MM.1S (cell line): Measurements from ENCODE around the gene FAM32A.

Source experiments
- DNase-seq: peaks from one replicate; pipeline ENCODE4 v3.0.0-alpha.2; 2015
- H2AFZ ChIP-seq: fragments of 300-600 bp; sonication (generic); 2 replicates; pipeline ENCODE4 v1.6.0; 2016; ENCODE audit warnings: antibody characterized with exemption, low read length
- H3F3A ChIP-seq: fragments of 300-600 bp; sonication (generic); 2 replicates; pipeline ENCODE4 v1.6.1; 2016; ENCODE audit warnings: mild to moderate bottlenecking, antibody characterized with exemption, low read length, moderate library complexity, mixed read lengths; ENCODE audit not compliant: insufficient read depth
- H3K27ac ChIP-seq: fragments of 300-600 bp; sonication (generic); 2 replicates; pipeline ENCODE4 v1.5.1; 2016; ENCODE audit warnings: mild to moderate bottlenecking, low read length
- H3K27me3 ChIP-seq: fragments of 300-600 bp; sonication (generic); replicated peaks from 2 replicates; pipeline ENCODE4 v1.6.0; 2016; ENCODE audit warnings: low read length; ENCODE audit not compliant: insufficient read depth
- H3K36me3 ChIP-seq: fragments of 300-600 bp; sonication (generic); replicated peaks from 2 replicates; pipeline ENCODE4 v1.6.1; 2016; ENCODE audit warnings: mild to moderate bottlenecking, low read length, mixed read lengths; ENCODE audit not compliant: insufficient read depth
- H3K4me1 ChIP-seq: fragments of 300-600 bp; sonication (generic); 2 replicates; pipeline ENCODE4 v1.6.1; 2016; ENCODE audit warnings: low read length, mixed read lengths
- H3K4me2 ChIP-seq: fragments of 300-600 bp; sonication (generic); 2 replicates; pipeline ENCODE4 v1.6.0; 2016; ENCODE audit warnings: low read depth, low read length
- H3K4me3 ChIP-seq: fragments of 300-600 bp; sonication (generic); 2 replicates; pipeline ENCODE4 v1.5.1; 2016; ENCODE audit warnings: low read length, mixed read lengths
- H3K79me2 ChIP-seq: fragments of 300-600 bp; sonication (generic); 2 replicates; pipeline ENCODE4 v1.6.1; 2016; ENCODE audit warnings: mixed run types, low read length, mixed read lengths
- H3K9ac ChIP-seq: fragments of 300-600 bp; sonication (generic); 2 replicates; pipeline ENCODE4 v1.6.1; 2016; ENCODE audit warnings: low read length, mixed read lengths
- H3K9me2 ChIP-seq: fragments of 300-600 bp; sonication (generic); replicated peaks from 2 replicates; pipeline ENCODE4 v1.6.1; 2016; ENCODE audit warnings: mild to moderate bottlenecking, low read length, mixed read lengths; ENCODE audit not compliant: insufficient read depth
- H3K9me3 ChIP-seq: fragments of 300-600 bp; sonication (generic); replicated peaks from 2 replicates; pipeline ENCODE4 v1.6.1; 2016; ENCODE audit warnings: mild to moderate bottlenecking, low read length, mixed read lengths; ENCODE audit not compliant: insufficient read depth
- H4K20me1 ChIP-seq: fragments of 300-600 bp; sonication (generic); 2 replicates; pipeline ENCODE4 v1.6.1; 2016; ENCODE audit warnings: mild to moderate bottlenecking, low read length, moderate library complexity, mixed read lengths; ENCODE audit not compliant: insufficient read depth
- CTCF ChIP-seq: fragments of 300-600 bp; sonication (generic); IDR thresholded peaks from 2 replicates; pipeline ENCODE4 v1.5.1; 2016; ENCODE audit warnings: antibody characterized with exemption, low read length, mixed read lengths
- EZH2 ChIP-seq: fragments of 300-600 bp; sonication (generic); optimal IDR thresholded peaks from 2 replicates; pipeline ENCODE3; 2017; ENCODE audit warnings: low read depth, mild to moderate bottlenecking, antibody characterized with exemption, low read length, mixed read lengths
- EZH2phosphoT487 ChIP-seq: fragments of 300-600 bp; sonication (generic); IDR thresholded peaks from 2 replicates; pipeline ENCODE4 v1.6.1; 2018; ENCODE audit warnings: antibody characterized with exemption, low read length

Gene FAM32A

GRCh38 chr19:16205205-16206045 lies 20.2 kb downstream of the FAM32A start:
- Histone ChIP-seq H3K79me2 (0 out of 2 replicates have a peak, but pooled peaks cover 6% of the 10 kb centered on the region), H3F3A (no peaks in the 10 kb centered on the region), H3K4me1 (no peaks in the 10 kb centered on the region), H3K9ac (no peak overlapping the region), H3K4me2 (no peak overlapping the region), H3K36me3 (no peaks in the 10 kb centered on the region; the same call in 1 of the 2 replicates), H3K9me3 (no peaks in the 10 kb centered on the region), H2AFZ (no peak overlapping the region), H3K9me2 (no peaks in the 10 kb centered on the region), H4K20me1 (no peaks in the 10 kb centered on the region), H3K4me3 (no peak overlapping the region), H3K27me3 (no peaks in the 10 kb centered on the region), H3K27ac (no peak overlapping the region)
- TF ChIP-seq EZH2phosphoT487, result no peak
- TF ChIP-seq EZH2, result no peak
- TF ChIP-seq CTCF, result no peak
- DNase-seq, result no peak

- Histone ChIP-seq H3K27me3 (no peaks in the 10 kb centered on the region), H3K79me2 (0 out of 2 replicates have a peak, but pooled peaks cover under 1% of the 10 kb centered on the region), H3K4me1 (no peaks in the 10 kb centered on the region), H3K4me3 (no peak overlapping the region), H2AFZ (no peak overlapping the region), H3F3A (no peaks in the 10 kb centered on the region), H3K9me3 (no peaks in the 10 kb centered on the region), H3K9me2 (no peaks in the 10 kb centered on the region), H3K36me3 (no peaks in the 10 kb centered on the region; the same call in 1 of the 2 replicates), H3K4me2 (no peak overlapping the region), H3K9ac (no peak overlapping the region), H4K20me1 (no peaks in the 10 kb centered on the region), H3K27ac (no peak overlapping the region)
- TF ChIP-seq EZH2 (no peak), EZH2phosphoT487 (no peak), CTCF (no peak)
- DNase-seq, result no peak
Measured at GRCh38 chr19:16206046-16206605, 20.9 kb downstream of the FAM32A start.

- no peak overlapping the region for H3K4me2 ChIP-seq
- H3F3A ChIP-seq, result no peaks in the 10 kb centered on the region
Measured at GRCh38 chr19:16206637-16207036, 21.4 kb downstream of the FAM32A start.

More at GRCh38 chr19:16206637-16207036, 21.4 kb downstream of the FAM32A start:
- H3K9ac ChIP-seq, result no peak overlapping the region
- no peaks in the 10 kb centered on the region for H3K9me3 ChIP-seq
- H3K4me3 ChIP-seq, result no peak overlapping the region
- H3K9me2 ChIP-seq, result no peaks in the 10 kb centered on the region
- H3K27ac ChIP-seq, result no peak overlapping the region
- H3K4me1 ChIP-seq, result no peaks in the 10 kb centered on the region
- H3K36me3 ChIP-seq, result no peaks in the 10 kb centered on the region; the same call in 1 of the 2 replicates
- no peak overlapping the region for H2AFZ ChIP-seq
- no peak for DNase-seq
- no peak for TF ChIP-seq EZH2
- TF ChIP-seq EZH2phosphoT487, result no peak
- no peak for TF ChIP-seq CTCF
- H3K27me3 ChIP-seq, result no peaks in the 10 kb centered on the region
- no peaks in the 10 kb centered on the region for H4K20me1 ChIP-seq
- no peaks in the 10 kb centered on the region for H3K79me2 ChIP-seq
